ENCODE data around the gene ACTN1.
A peak's percentile ranks its signal among the peaks of the same experiment; 100 is the strongest.

The ACTN1 gene

GRCh38 chr14:68863610-68864360 is 115.3 kb downstream of the ACTN1 start:
- no peak overlapping the region for H2AK5ac ChIP-seq (ENCODE audit: low read length)
- no peak overlapping the region for H2AFZ ChIP-seq (ENCODE audit: insufficient read depth, low read length, poor library complexity)
- H4K91ac ChIP-seq (ENCODE audit: low read depth, low read length), result no peak overlapping the region
- peaks cover 9 to 11% of the 10 kb centered on the region in 2 experiments for H3K36me3 ChIP-seq (ENCODE audit: control insufficient read depth in 1 of 2, insufficient read depth in 2 of 2, low read length in 2 of 2)
- no peaks in the 10 kb centered on the region for H3K79me2 ChIP-seq (ENCODE audit: control insufficient read depth, insufficient read depth, low read length, poor library complexity)
- H3K4me1 ChIP-seq (ENCODE audit: control insufficient read depth in 1 of 2, insufficient read depth in 2 of 2, low read length in 2 of 2), result no peaks in the 10 kb centered on the region
- H4K12ac ChIP-seq (ENCODE audit: low read depth, low read length), result no peak overlapping the region
- H4K8ac ChIP-seq (ENCODE audit: low read depth, low read length), result no peak overlapping the region
- H3K23ac ChIP-seq (ENCODE audit: low read length), result no peak overlapping the region
- H3K4ac ChIP-seq (ENCODE audit: low read depth, low read length), result no peak overlapping the region
- no peak overlapping the region for H2BK120ac ChIP-seq (ENCODE audit: insufficient read depth, low read length, poor library complexity)
- no peaks in the 10 kb centered on the region for H3K79me1 ChIP-seq (ENCODE audit: low read length)
- peaks cover 5% of the 10 kb centered on the region for H3K9me3 ChIP-seq (ENCODE audit: insufficient read depth, low read depth, low read length)
- no peak overlapping the region for H3K4me3 ChIP-seq (ENCODE audit: low read depth, low read length)
- no peak overlapping the region for H3K9ac ChIP-seq (ENCODE audit: low read length)
- no peak overlapping the region for H3K14ac ChIP-seq (ENCODE audit: low read length)
- WGBS (ENCODE audit: extremely low coverage, insufficient coverage, insufficient read length), result no CpG with 5 or more reads among the region's 13 CpGs
- H2BK12ac ChIP-seq (ENCODE audit: low read length), result no peak overlapping the region
- H3K4me2 ChIP-seq (ENCODE audit: low read length), result no peak overlapping the region
- H3K27ac ChIP-seq (ENCODE audit: low read depth, low read length), result no peak overlapping the region
- no peak for DNase-seq
- H2BK5ac ChIP-seq (ENCODE audit: low read depth, low read length, poor library complexity), result no peak overlapping the region
- no peak overlapping the region for H3K18ac ChIP-seq (ENCODE audit: low read length)
- no peaks in the 10 kb centered on the region for H3K27me3 ChIP-seq (ENCODE audit: insufficient read depth, low read length)

DNA sequence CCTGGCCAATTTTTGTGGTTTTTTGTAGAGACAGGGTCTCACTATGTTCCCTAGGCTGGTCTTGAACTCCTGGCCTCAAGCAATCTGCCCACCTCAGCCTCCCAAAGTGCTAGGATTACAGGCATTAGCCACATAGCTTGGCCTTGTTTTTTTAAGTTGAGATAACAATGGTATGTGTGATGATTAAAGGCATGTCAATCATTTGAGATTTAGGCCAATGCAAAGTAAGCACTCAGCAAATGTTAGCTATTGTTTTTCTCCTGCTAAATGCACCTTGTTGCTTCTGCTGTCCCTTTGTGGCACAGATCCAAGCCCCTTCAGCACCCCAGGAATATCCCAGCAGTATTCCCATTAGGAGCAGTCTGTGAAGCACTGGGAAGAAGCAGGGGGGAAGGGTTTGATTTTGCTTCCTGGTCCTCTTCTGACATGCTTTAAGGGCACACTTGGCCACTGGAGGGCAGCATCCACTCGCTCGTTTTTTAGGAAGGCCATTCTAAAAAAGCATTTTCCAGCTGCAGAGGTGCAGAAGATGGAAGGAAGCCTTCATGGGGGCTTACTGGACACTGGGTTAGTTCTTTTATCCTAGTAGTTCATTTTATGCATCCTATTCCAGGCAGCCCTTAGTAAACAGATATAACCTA is 116.0 kb downstream of the ACTN1 start:
- WGBS (ENCODE audit: extremely low coverage, insufficient coverage, insufficient read length), result no CpG with 5 or more reads among the region's 2 CpGs
- Histone ChIP-seq H3K4me3 (ENCODE audit: low read depth, low read length) (no peak overlapping the region), H4K91ac (ENCODE audit: low read depth, low read length) (no peak overlapping the region), H3K4me2 (ENCODE audit: low read length) (no peak overlapping the region), H2AK5ac (ENCODE audit: low read length) (no peak overlapping the region), H3K9me3 (ENCODE audit: insufficient read depth, low read depth, low read length) (peaks cover 5% of the 10 kb centered on the region), H4K12ac (ENCODE audit: low read depth, low read length) (no peak overlapping the region), H4K8ac (ENCODE audit: low read depth, low read length) (no peak overlapping the region), H3K79me2 (ENCODE audit: control insufficient read depth, insufficient read depth, low read length, poor library complexity) (no peaks in the 10 kb centered on the region), H3K23ac (ENCODE audit: low read length) (no peak overlapping the region), H3K27me3 (ENCODE audit: insufficient read depth, low read length) (no peaks in the 10 kb centered on the region), H3K79me1 (ENCODE audit: low read length) (no peaks in the 10 kb centered on the region), H3K14ac (ENCODE audit: low read length) (no peak overlapping the region), H3K18ac (ENCODE audit: low read length) (no peak overlapping the region), H3K4ac (ENCODE audit: low read depth, low read length) (no peak overlapping the region), H2BK120ac (ENCODE audit: insufficient read depth, low read length, poor library complexity) (no peak overlapping the region), H3K27ac (ENCODE audit: low read depth, low read length) (no peak overlapping the region), H3K4me1 (ENCODE audit: control insufficient read depth in 1 of 2, insufficient read depth in 2 of 2, low read length in 2 of 2) (peaks cover 2% of the 10 kb centered on the region in 2 experiments), H2BK12ac (ENCODE audit: low read length) (no peak overlapping the region), H2AFZ (ENCODE audit: insufficient read depth, low read length, poor library complexity) (no peak overlapping the region), H3K36me3 (ENCODE audit: control insufficient read depth in 1 of 2, insufficient read depth in 2 of 2, low read length in 2 of 2) (peaks cover 9 to 11% of the 10 kb centered on the region in 2 experiments), H2BK5ac (ENCODE audit: low read depth, low read length, poor library complexity) (no peak overlapping the region), H3K9ac (ENCODE audit: low read length) (no peak overlapping the region)
- peak; percentile 76 to 92 for DNase-seq

DNA sequence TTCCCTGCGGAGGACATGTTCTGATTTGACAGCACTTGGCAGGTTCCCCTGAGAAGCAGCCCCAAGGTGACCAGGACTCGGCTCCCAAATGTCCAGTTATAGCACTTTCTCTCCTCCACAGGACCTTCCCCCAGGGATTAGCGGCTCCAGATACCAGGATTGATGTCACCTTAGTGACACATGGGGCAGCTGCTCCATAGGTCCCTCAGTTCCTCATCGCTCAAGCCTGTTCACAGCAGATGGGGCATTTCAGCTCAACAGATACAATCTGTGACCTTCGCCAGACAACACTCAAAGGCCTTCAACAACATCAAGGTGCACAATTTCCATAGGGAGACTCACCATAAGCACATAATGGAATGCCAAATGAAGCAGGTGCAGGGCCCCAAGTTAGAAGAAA is 118.3 kb downstream of the ACTN1 start:
- no peak overlapping the region for H2BK12ac ChIP-seq (ENCODE audit: low read length)
- no peaks in the 10 kb centered on the region for H3K79me2 ChIP-seq (ENCODE audit: control insufficient read depth, insufficient read depth, low read length, poor library complexity)
- no peak overlapping the region for H3K4me3 ChIP-seq (ENCODE audit: low read depth, low read length)
- H3K4me1 ChIP-seq (ENCODE audit: control insufficient read depth in 1 of 2, insufficient read depth in 2 of 2, low read length in 2 of 2), result peaks cover 6 to 9% of the 10 kb centered on the region in 2 experiments
- H2AK5ac ChIP-seq (ENCODE audit: low read length), result no peak overlapping the region
- peak in 1 of 2 donors; percentile 26 for DNase-seq
- no peaks in the 10 kb centered on the region for H3K27me3 ChIP-seq (ENCODE audit: insufficient read depth, low read length)
- H4K8ac ChIP-seq (ENCODE audit: low read depth, low read length), result no peak overlapping the region
- H3K36me3 ChIP-seq (ENCODE audit: control insufficient read depth in 1 of 2, insufficient read depth in 2 of 2, low read length in 2 of 2), result peaks cover 8 to 10% of the 10 kb centered on the region in 2 experiments
- no peak overlapping the region for H3K14ac ChIP-seq (ENCODE audit: low read length)
- H2BK120ac ChIP-seq (ENCODE audit: insufficient read depth, low read length, poor library complexity), result no peak overlapping the region
- no peak overlapping the region for H3K27ac ChIP-seq (ENCODE audit: low read depth, low read length)
- H3K79me1 ChIP-seq (ENCODE audit: low read length), result no peaks in the 10 kb centered on the region
- no peak overlapping the region for H3K18ac ChIP-seq (ENCODE audit: low read length)
- no peak overlapping the region for H3K9ac ChIP-seq (ENCODE audit: low read length)
- no CpG with 5 or more reads among the region's 5 CpGs for WGBS (ENCODE audit: extremely low coverage, insufficient coverage, insufficient read length)
- no peak overlapping the region for H2AFZ ChIP-seq (ENCODE audit: insufficient read depth, low read length, poor library complexity)
- no peak overlapping the region for H3K23ac ChIP-seq (ENCODE audit: low read length)
- no peak overlapping the region for H3K4ac ChIP-seq (ENCODE audit: low read depth, low read length)
- H2BK5ac ChIP-seq (ENCODE audit: low read depth, low read length, poor library complexity), result no peak overlapping the region
- H3K4me2 ChIP-seq (ENCODE audit: low read length), result no peak overlapping the region
- H4K12ac ChIP-seq (ENCODE audit: low read depth, low read length), result no peak overlapping the region
- peaks cover 4% of the 10 kb centered on the region for H3K9me3 ChIP-seq (ENCODE audit: insufficient read depth, low read depth, low read length)
- H4K91ac ChIP-seq (ENCODE audit: low read depth, low read length), result no peak overlapping the region

- H3K79me2 ChIP-seq (ENCODE audit: control insufficient read depth, insufficient read depth, low read length, poor library complexity), result no peaks in the 10 kb centered on the region
- H3K4me1 ChIP-seq (ENCODE audit: control insufficient read depth in 1 of 2, insufficient read depth in 2 of 2, low read length in 2 of 2), result peaks cover 12 to 22% of the 10 kb centered on the region in 2 experiments
- H3K27ac ChIP-seq (ENCODE audit: low read depth, low read length), result no peak overlapping the region
- H2AK5ac ChIP-seq (ENCODE audit: low read length), result no peak overlapping the region
- no peaks in the 10 kb centered on the region for H3K27me3 ChIP-seq (ENCODE audit: insufficient read depth, low read length)
- H4K8ac ChIP-seq (ENCODE audit: low read depth, low read length), result no peak overlapping the region
- no peak overlapping the region for H3K4ac ChIP-seq (ENCODE audit: low read depth, low read length)
- no peak overlapping the region for H3K18ac ChIP-seq (ENCODE audit: low read length)
- no peak overlapping the region for H3K23ac ChIP-seq (ENCODE audit: low read length)
- H2AFZ ChIP-seq (ENCODE audit: insufficient read depth, low read length, poor library complexity), result no peak overlapping the region
- H2BK120ac ChIP-seq (ENCODE audit: insufficient read depth, low read length, poor library complexity), result no peak overlapping the region
- H2BK12ac ChIP-seq (ENCODE audit: low read length), result no peak overlapping the region
- no peak overlapping the region for H2BK5ac ChIP-seq (ENCODE audit: low read depth, low read length, poor library complexity)
- H3K14ac ChIP-seq (ENCODE audit: low read length), result no peak overlapping the region
- no peak overlapping the region for H4K91ac ChIP-seq (ENCODE audit: low read depth, low read length)
- H3K9ac ChIP-seq (ENCODE audit: low read length), result no peak overlapping the region
- peak overlapping the region; percentile 28 for H3K4me2 ChIP-seq (ENCODE audit: low read length)
- no CpG with 5 or more reads among the region's 5 CpGs for WGBS (ENCODE audit: extremely low coverage, insufficient coverage, insufficient read length)
- peaks cover 4 to 6% of the 10 kb centered on the region in 2 experiments for H3K36me3 ChIP-seq (ENCODE audit: control insufficient read depth in 1 of 2, insufficient read depth in 2 of 2, low read length in 2 of 2)
- H4K12ac ChIP-seq (ENCODE audit: low read depth, low read length), result no peak overlapping the region
- H3K4me3 ChIP-seq (ENCODE audit: low read depth, low read length), result no peak overlapping the region
- peak; percentile 86 to 91 for DNase-seq
- no peaks in the 10 kb centered on the region for H3K79me1 ChIP-seq (ENCODE audit: low read length)
- peaks cover 3% of the 10 kb centered on the region for H3K9me3 ChIP-seq (ENCODE audit: insufficient read depth, low read depth, low read length)
These were observed 121.5 kb downstream of the ACTN1 start for GRCh38 chr14:68857516-68858070.
